Measurements from ENCODE around the gene CIAPIN1. TPM values are rescaled to one million over a fixed set of nuclear protein-coding genes. Genes with fewer than 3 reads are reported as not detected.
"Not testable (repeated sequence)": the region's sequence is repeated elsewhere in the genome, so short reads cannot be mapped to it uniquely, and the experiment has no call there.

Gene CIAPIN1
- total RNA-seq, 1 donor from 2014 or later: 28.1 TPM

DNA sequence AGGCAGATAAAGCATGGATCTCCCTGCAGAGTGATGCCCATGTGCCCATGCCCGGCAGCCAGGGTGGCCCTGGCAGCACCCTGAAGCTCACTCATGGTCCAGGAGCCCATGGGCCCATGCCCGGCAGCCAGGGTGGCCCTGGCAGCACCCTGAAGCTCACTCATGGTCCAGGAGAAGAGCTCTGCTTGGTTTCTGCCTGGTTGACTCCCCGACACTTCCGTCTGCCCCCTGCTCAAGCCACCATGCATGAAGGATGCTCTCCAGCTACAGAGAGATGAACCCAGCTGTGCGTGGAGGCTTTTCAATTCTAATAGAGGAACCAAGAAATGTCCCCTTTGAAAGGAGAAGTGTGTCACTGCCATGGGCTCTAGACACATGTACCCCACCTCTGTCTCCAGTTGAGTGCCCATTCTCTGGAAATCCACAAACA, 33.9 kb downstream of the CIAPIN1 start:
- intact Hi-C loops (cut with DNase I): no loop called here
- no peak for DNase-seq (ENCODE audit: low spot score)
- no peak for ATAC-seq

DNA sequence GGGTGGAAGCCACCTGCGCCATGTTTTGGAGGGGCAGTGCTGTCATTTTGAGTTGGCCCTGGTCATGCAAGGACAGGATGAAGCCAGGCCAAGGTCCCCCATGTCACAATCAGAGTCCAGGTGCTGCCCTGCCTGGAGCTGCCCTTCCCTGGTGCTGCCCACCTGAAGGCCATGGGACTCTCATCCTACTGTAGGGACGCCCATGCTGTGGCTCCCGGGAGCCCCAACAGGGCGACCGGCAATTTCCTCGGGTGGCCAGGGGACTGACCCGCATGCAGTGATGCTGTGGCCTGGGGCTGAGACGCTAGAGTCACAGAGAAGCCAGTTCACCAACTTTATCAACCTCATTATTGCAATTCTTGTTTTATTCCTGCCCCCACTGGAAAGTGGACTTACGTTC, 34.6 kb downstream of the CIAPIN1 start:
- ATAC-seq (no peak), DNase-seq (ENCODE audit: low spot score) (no peak)
- intact Hi-C loops (cut with DNase I): no loop called here

DNA sequence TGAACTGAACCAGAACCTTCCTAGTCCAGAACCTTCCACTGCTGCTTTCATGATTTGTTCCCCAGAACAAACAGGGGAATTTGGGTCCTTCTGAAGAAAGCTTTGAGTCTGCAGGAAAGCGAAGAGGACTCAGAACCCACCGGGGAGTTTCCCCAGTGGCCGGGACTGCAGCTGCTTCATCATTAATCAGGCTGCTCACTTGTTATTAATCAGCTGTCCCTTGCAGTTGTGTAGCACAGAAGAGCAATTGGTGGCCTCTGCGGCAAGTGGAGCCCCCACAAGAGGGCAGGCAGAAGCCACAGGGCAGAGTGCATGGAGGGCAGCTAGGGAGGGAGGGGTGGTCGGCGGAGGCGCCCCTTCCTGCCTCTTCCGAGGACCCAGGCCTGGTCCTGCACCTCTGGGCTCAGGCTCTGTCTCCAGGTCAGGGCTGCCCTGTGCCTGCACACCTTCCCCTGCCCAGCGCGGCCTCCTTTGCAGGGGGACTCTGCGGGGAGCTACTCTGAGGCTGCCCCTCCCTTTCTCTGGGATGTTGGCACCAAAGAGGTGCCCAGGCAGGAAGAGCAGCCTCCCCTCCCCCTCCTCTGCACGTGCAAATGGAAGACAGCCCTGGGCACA, 35.7 kb downstream of the CIAPIN1 start:
- DNase-seq (ENCODE audit: low spot score) (no peak), ATAC-seq (no peak)
- intact Hi-C loops (cut with DNase I): no loop called here

DNA sequence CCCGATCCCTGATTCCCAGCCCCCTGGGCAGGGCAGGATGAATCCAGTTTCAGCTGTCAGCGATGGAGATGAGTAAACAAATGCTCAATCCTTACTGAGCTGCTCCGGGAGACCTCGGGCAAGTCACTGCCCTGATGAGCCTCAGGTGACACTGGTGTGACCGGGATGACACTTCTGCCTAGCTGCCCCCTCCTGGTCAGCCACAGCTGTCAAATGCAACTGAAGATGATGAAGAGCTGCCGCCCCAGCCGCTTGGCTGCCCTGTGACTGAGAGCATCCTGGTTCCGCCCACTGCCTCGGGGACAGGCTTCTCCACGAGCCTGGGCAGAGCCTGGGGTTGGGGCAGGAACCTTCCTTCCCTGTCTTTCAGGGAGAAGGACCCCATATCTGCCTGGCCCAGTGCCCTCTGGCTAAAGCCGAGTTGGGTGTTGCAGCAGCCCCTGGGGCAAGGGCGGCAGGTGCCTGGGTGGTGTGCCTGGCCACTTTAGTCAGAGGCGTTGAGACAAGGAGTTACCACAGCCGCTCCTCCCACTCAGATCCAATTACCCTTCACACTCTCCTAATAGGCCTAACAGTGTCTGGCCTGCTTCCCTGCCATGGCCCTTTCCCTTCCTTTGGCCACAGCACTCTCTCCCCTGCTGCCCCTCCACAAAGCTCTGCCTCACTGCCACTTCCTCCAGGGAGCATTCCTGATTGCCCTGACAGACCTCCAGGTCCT, 37.2 kb downstream of the CIAPIN1 start:
- intact Hi-C loops (cut with DNase I): no loop called here
- DNase-seq (ENCODE audit: low spot score) (no peak), ATAC-seq (no peak)

DNA sequence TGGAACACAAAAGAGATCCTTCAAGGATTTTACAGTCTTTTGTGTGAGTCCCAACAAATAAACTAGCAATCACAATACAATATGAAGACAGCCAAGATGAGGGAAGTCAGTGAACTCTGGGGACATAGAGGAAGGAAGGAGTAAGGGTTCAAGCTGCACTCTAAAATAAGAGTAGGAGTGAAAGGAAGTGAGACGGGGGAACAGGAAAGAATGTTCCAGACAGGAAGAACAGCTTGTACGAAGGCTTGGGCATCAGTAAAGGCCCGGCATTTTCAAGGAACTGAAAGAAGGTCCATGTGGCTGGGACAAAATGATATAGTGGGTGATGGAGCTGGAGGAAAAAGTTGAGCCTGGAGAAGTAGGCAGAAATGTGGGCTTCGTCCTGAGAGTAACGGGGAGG, 38.1 kb downstream of the CIAPIN1 start:
- no peak for DNase-seq (ENCODE audit: low spot score)
- intact Hi-C loops (cut with DNase I): no loop called here
- ATAC-seq: peak; percentile 34

DNA sequence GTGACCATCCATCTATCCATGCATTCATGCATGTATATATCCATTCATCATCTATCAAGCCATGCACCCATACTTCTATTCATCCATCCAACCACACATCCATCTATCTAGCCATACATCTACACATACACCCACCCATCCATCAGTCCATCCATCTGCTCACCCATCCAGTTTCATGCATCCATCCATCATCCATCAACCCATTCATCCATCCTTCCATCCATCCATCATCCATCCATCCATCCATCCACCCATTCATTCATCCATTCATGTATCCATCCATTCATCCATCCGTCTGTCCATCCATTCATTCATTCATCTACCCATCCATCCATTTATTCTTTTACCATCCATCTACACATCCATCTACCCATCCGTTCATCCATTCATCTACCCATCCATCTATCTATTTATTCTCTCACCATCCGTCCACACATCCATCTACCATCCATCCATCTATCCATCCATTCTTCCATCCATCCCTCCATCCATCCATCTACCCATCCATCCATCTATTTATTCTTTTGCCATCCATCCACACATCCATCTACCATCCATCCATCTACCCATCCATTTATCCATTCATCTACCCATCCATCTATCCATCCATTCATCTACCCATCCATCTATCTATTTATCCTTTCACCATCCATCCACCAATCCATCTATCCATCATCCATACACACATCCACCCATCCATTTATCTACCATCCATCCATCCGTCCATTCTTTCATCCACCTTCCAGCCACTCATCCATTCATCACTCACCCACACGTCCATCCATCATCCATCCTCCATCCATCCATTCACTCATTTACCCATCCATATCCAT, 39.4 kb downstream of the CIAPIN1 start:
- intact Hi-C loops (cut with DNase I): no loop called here
- ATAC-seq (no peak), DNase-seq (ENCODE audit: low spot score) (no peak)

DNA sequence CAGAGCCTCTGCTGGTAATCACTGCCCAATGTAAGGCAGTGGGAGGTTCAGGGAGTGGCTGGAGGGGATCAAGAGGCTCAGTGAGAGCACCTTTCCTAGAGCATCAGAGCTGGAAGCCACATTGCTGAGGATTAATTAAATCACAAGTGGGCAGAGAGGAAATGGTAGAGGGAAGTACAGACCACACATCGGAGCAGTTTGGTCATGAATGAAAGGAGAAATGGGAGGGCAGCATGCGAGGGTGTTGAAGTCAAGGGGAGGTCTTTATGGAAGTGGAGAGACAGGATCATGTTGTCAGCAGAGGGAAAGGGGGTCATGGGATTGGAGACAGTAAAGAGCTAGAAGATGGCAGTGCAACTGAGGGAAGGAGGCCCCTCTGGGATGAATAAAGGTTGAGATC, 40.3 kb downstream of the CIAPIN1 start:
- intact Hi-C loops (cut with DNase I): no loop called here
- ATAC-seq: no peak
- DNase-seq (ENCODE audit: low spot score): no peak

DNA sequence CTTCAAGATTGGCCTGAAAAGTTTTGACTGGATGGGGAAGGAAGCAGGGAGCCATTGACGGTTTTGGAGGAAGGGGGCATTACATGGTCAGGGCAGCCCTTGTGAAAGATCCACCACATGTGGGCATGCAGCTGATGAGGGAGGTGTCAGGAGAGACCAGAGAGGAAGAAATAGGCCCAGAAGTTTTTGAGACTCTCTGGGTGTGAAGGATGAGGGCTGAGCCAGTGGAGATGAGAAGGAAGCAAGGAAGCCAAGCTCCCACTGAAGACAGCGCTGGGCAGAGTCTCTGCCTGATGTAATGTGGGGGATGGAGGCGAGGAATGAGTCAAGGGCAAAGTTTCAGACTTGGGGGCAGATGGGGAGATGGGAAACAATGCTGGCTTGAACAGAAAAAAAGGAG, 42.1 kb downstream of the CIAPIN1 start:
- DNase-seq (ENCODE audit: low spot score): no peak

DNA sequence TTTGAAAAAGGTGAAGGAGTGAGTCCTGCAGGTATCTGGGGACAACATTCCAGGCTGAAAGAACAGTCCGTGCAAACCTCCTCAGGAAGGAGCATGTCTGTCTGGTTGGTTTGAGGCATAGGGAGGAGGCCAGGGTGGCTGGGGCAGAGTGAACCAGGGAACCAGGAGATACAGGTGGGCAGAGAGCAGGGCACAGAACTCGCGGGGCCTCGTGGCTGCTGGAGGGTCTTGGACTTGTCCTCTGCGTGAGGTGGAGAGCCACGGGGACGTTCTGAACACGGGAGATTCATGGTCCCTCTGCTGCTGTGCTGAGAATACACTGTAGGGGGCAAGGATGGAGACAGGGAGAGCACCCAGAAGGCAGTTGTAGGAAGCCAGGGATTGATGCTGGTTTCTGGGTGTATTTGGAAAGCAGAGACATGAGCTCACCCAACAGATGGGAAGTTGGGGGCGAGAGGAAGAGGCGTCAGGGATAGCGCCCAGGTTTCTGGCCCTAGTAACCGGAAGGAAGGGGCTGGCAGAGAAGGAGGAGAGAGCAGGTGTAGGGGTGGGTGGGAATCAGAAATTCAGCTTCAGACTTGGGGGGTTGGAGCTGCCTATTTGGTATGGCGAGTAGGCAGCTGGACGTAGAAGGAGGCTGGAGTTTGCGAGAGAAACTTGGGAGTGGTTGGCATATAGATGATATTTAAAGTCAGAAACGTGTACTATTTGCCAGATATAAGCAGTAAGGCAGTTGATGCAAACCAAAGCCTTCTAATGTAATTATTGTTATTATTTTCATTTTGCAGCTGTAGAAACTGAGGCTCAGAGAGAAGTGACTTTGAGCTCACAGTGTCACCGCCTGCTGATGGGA, 43.0 kb downstream of the CIAPIN1 start, which contains the start of gene CCL17:
Gene CCL17, plus strand, starts transcription at position 803 of the 853 bp plus-strand sequence. CDS start 9,166 bp downstream, outside the sequence.
- no peak for DNase-seq (ENCODE audit: low spot score)
- intact Hi-C loops (cut with DNase I): no loop called here
- no peak for ATAC-seq

More for the DNA sequence above, 42.1 kb downstream of the CIAPIN1 start:
- ATAC-seq: no peak
- intact Hi-C loops (cut with DNase I): no loop called here

DNA sequence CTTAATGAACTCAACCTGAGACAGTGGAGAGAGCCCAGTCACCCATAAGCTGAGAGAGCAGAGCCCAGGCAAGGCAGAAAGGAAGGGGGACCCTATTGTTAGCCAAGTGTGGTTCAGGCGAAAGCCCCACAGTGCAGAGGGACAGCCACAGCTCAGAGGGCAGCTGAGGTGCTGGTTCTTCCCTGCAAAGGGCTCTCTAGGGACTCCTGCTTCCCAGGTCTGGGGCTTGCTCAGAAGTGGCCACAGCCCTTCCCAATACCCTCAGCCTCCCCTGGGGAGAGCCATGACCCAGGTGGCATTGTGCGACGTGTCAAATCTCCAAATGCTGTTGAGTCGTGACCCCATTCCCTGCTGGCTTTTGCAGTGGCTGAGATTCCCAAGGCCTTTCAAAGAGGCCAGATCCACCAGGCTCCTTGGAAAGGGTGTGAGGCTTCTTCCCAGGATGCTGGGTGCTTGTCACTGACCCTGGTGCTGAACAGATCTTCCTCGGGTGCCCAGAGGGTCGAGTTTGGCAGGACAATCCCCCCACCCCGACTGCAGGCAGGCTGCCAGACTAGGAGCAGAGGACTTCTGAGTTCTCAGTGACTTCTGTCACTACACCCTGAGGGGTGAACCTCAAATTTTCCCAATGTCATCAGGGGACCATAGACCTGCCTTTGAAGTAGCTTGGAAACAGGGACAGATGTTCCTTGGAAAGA, 45.1 kb downstream of the CIAPIN1 start:
- ATAC-seq (no peak), DNase-seq (ENCODE audit: low spot score) (no peak)
- intact Hi-C loops (cut with DNase I): no loop called here

DNA sequence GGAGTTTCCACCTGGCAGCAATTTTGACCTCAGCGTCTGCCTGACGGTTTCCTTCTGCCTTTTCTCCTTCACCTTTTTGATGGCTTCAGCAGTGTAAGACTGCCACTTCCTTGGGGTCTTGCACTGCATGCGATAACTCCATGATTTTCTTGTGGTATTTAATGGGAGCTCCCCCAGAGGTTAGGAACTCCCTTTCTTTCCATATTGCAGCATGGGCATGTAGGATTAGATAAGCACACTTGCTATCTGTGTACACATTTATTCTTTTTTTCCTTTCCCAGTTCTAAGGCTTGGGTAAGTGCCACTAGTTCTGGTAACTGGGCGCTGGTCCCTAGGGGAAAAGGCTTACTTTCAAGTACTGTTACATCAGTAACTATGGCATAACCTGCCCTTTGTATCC, 49.7 kb downstream of the CIAPIN1 start:
- ATAC-seq; DNase-seq (ENCODE audit: low spot score); intact Hi-C loops (cut with DNase I): not testable (repeated sequence)

DNA sequence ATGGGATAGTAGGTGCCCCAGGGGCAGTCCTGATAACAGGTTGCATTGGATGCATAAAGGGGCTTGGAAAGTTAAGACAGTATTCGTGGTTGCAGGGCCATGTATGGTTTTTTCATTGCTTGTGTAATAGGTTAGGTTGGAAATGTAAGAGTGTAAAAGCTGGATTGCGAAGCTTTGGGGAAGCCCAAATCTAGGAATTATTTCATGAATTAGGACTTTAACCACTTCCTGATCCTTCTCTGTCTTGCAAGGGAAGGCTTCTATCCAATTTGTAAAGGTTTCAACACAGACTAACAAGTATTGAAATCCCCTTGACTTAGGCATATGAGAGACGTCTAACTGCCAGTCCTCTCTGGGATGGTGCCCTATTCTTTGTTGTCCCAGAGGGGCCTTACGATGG, 50.4 kb downstream of the CIAPIN1 start:
- ATAC-seq (no peak), DNase-seq (ENCODE audit: low spot score) (no peak)
- intact Hi-C loops (cut with DNase I): no loop called here

DNA sequence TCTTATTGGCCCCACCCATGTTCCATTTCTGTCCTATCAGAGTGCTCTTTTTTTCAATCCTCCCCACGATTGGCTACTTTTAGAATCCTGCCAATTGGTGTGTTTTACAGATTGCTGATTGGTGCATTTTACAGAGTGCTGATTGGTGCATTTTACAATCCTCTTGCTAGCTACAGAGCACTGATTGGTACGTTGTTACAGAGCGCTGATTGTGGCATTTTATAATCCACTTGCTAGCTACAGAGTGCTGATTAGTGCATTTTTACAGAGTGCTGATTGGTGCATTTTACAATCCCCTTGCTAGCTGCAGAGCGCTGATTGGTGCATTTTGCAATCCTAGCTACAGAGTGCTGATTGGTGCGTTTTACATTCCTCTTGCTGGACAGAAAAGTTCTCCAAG, 52.2 kb downstream of the CIAPIN1 start:
- DNase-seq (ENCODE audit: low spot score): no peak
- no peak for ATAC-seq
- intact Hi-C loops (cut with DNase I): no loop called here

DNA sequence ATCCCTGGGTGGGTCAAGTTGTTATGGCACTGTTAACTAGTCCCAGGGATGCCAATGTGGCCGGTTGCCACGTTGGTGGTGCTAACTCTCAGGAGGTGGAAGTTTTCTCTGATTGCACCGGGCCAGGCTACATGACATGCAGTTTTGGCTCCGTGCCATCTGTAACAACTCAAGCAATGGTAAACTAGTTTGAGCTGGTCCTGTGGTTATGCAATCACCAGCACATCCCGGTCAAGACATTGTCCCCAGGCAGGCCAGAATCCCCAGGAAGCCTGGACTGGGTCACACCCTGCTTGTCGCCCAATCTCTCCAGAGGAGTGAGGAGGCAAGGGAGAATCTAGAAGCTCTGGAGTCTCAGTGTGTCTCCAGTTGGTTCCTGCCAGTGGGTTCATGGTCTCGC, 52.7 kb downstream of the CIAPIN1 start:
- no peak for DNase-seq (ENCODE audit: low spot score)
- intact Hi-C loops (cut with DNase I): no loop called here
- peak; percentile 20 for ATAC-seq

DNA sequence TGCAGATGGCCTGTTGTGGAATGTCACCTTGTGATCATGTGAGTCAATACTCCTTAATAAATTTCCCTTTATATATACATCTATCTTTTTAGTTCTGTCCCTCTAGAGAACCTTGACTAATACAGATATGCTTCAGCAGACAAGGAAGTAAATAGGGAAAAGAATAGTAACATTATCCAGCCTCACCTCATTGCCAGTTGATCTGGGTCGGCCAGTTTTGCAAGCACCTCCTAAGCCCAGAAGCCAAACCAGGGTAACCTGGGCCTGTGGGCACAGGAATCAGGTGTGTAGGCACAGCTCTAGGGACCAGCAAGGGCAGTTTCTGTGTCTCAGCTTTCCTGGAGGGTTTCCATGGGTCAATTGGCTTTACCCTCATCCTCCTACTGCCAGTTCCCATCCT, 54.5 kb downstream of the CIAPIN1 start:
- no peak for DNase-seq (ENCODE audit: low spot score)
- no peak for ATAC-seq
- intact Hi-C loops (cut with DNase I): no loop called here

DNA sequence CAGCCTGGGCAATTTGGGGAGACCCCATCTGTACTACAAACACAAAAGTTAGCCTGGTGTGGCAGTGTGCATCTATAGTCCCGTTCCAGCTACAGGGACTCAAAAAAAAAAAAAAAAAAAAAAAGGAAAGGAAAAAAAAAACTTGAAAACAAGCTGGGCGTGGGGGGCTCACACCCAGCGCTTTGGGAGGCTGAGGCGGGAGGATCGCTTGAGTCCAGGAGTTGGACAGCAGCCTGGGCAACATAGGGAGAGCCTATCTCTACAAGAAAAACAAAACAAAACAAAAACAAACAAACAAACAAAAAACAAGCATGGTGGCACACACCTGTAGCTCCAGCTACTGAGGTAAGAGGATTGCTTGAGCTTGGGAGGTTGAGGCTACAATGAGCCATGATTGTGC, 55.5 kb downstream of the CIAPIN1 start:
- intact Hi-C loops (cut with DNase I): no loop called here
- DNase-seq (ENCODE audit: low spot score): no peak
- no peak for ATAC-seq

DNA sequence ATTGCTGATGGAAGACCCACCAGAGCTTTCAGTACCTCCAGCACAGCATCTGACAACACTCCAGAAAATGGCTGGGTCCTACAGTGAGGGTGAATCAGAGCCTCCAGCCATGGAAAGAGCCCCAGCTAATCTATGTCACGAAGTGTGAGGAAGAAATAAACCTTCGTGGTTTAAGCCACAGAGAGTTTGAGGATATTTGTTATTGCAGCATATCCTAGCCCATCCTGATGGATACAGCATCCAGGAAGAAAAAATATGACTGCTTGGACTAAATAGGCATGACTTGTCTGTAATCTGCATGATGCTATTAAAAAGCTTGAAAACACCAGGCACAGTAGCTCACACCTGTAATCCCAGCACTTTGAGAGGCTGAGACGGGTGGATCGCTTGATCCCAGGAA, 55.9 kb downstream of the CIAPIN1 start:
- DNase-seq (ENCODE audit: low spot score) (no peak), ATAC-seq (no peak)
- intact Hi-C loops (cut with DNase I): no loop called here

DNA sequence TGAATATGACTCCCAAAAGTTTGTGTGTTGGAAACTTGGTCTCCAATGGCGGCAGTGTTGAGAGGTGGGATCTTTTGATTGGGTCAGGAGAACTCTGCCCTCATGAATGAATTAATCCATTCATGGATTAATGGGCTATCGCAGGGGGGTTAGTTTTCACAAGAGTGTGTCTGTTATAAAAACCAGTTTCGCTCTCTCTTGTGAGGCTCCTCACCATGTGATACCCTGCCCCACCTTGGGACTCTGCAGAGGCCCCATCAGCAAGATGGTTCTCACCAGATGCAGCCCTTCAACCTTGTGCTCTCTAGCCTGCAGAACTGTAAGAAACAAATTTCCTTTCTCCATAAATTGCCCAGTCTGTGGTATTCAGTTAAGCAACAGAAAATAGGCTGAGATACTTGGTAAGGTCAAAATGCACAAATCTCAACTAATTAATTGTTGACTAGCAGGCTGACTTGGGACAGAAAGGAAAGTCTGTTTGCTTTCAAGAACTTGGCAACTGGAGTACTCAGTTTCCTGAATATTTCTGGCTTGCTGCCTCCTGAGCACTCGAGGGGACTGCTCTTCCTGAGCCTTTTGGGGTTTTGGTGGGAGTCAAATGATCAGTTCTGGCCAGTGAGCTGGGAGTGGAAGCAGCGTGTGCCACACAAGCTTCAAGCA, 56.4 kb downstream of the CIAPIN1 start:
- no peak for DNase-seq (ENCODE audit: low spot score)
- peak; percentile 68 for ATAC-seq
- intact Hi-C loops (cut with DNase I): no loop called here
